GM18511 (cell line): ENCODE data around the gene RYR3.

ENCODE experiments used
- ATAC-seq: cut with Tn5 transposase; IDR thresholded peaks from one replicate; pipeline ENCODE4 v1.9.1; 2021; ENCODE audit warnings: mild to moderate bottlenecking, moderate library complexity; ENCODE audit not compliant: unreplicated experiment

Gene RYR3

GRCh38 chr15:33378866-33379480, 68.2 kb downstream of the RYR3 start:
- no peak for ATAC-seq

- ATAC-seq, result no peak
Measured at GRCh38 chr15:33380406-33380805, 69.6 kb downstream of the RYR3 start.

DNA sequence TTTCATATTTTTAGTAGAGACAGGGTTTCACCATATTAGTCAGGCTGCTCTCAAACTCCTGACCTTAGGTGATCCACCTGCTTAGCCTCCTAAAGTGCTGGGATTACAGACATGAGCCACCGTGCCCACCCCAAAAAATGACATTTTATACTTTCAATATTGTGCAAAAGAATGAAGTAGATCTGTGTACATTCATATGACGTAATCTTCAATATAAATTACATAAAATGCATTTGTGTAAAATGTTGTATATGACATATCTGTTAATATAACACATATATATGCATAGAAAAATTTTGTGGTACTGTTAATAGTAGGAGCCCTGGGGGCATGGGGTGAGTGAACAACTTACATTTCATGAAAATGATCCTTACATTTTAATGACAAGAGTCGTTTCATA, 71.7 kb downstream of the RYR3 start:
- ATAC-seq, result no peak

DNA sequence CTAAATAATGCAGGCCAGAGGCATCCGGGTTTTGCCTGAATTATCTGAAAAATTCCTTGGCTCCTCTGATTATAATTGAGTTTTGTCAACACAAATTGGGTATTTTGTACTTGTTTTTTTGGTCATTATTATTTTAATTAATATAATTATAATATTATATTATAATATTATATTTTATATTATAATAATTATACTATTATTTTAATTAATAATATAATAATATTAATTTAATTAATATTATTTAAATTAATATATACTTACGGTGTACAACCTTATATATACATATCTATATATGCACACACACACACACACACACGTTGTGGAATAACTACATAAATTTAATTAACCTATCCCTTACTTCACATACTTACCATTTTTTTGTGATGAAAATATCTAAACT, 73.5 kb downstream of the RYR3 start:
- no peak for ATAC-seq

DNA sequence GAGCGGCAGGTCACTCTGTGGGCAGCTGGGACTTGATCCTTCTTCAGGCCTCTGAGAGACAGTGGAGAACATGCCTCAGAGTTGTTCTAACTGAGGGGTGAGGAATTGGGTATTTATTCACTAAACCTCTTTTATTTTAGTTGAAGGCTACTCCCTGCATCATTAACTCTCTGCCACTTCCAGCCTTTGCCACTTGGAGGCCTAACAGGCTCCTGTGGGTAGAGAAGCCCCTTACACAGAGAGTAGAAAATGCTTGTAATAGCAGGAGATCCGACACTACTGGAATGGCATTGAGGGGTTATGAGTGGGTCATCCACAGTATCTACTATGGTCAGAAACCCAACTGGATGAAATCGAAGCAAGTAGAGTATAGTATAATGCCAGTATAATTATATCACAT, 81.7 kb downstream of the RYR3 start:
- ATAC-seq, result no peak

DNA sequence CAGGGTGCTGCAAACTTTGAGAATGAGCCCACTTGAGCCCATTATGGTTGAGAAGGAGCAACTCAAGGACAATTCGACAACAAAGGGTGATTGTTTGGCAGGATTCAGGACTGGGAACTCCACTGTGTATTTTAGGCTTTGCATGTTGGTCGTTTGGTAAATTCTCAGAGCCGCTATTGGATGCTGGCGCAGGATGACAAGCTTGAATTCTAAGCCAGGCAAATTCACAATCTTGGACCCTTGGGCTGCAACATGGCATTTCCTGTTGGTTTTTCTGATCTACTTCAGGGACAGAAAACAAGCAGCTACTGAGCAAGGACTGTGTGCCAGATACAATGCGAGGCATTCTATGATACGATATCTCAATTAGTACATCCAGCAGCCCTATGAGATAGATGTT, 82.8 kb downstream of the RYR3 start:
- no peak for ATAC-seq

GRCh38 chr15:33395321-33395720, 84.6 kb downstream of the RYR3 start:
- ATAC-seq, result no peak

GRCh38 chr15:33395846-33396245, 85.1 kb downstream of the RYR3 start:
- no peak for ATAC-seq

- no peak for ATAC-seq
Measured at GRCh38 chr15:33396475-33396874, 85.7 kb downstream of the RYR3 start.

GRCh38 chr15:33398555-33398954, 87.8 kb downstream of the RYR3 start:
- no peak for ATAC-seq

DNA sequence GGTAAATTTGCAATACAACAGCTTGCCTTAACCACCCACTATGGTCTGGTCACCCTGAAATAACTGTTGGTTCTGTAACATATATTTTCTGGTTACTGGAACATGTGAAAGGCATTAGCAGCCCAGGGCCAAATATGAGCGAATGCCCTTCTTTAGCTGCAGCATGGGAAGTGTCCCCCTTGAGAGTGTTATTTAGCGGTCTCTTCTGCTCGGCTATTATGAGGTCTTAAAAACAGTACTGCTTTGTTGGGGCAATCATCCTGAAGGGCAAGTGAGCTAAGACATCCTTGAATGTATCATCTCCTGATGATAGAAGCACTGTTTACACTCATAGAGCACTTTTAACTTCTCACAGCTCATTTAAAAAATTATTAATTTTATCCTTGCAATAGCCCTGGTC, 90.2 kb downstream of the RYR3 start:
- ATAC-seq, result no peak

- no peak for ATAC-seq
Measured at GRCh38 chr15:33402600-33402999, 91.8 kb downstream of the RYR3 start.

DNA sequence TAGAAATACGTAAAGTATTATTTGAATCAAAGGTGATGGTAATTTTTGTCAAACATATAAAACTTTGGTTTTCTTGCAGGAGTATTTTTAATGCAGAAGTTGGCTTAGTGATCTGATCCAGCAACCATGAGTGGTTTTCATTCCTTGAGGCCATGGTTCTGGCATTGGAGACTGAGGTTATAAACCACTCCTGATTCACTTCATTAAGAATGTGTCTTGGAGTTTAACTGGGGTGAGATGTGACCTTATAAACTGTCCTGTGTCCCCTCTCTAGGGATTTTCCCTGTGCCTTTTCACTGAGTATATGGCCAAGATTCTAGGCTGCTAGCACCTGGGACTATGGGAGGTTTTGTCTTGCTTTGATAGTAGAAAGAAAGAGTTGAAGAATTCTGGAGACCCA, 94.3 kb downstream of the RYR3 start:
- ATAC-seq, result no peak

DNA sequence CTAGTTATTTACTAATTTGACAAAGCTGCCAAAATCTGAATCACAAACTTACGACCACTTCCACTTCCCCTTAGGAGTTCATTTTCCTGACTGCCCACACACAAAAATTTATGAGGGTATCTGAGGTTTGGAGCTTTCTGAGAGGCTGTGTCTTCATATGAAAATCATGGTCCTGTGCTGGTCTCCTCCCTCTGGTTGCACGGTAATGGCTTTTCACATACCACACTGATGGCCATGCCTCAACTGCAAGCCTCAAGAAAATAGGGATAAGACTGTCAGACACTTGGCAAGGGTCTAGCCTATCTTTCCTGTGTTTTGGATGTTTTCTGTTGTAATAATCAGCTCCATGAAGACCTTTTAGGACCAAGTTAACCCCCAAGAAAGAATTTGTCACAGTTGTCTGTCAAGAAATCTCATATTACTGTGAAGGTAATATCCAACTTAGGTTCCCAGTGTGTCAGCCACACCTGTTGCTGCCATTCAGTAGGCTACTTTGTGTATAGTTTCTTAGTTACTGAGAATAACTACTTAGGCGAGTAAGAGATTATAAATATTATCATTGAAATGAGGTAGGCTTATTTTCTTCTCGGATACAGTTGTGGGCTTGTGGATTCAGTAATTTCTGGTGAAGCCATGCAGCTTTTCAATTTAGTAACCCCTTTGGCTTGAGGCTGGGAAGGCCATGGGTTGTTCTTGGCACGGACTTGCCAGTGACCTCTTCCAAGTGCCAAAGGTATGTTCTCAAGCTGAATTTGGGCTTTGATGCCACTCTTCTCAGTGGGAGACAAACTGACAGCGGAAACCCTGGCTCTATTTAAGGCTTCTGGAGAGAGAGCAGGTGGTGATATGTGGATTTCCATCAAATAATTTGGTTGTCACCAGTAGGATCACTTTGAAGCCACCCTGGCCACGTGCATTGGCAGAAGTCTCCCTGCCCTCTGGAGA, 101.1 kb downstream of the RYR3 start:
- ATAC-seq, result no peak

- ATAC-seq, result no peak
Measured at GRCh38 chr15:33419701-33420100, 108.9 kb downstream of the RYR3 start.

- no peak for ATAC-seq
Measured at GRCh38 chr15:33424025-33424424, 113.3 kb downstream of the RYR3 start.

DNA sequence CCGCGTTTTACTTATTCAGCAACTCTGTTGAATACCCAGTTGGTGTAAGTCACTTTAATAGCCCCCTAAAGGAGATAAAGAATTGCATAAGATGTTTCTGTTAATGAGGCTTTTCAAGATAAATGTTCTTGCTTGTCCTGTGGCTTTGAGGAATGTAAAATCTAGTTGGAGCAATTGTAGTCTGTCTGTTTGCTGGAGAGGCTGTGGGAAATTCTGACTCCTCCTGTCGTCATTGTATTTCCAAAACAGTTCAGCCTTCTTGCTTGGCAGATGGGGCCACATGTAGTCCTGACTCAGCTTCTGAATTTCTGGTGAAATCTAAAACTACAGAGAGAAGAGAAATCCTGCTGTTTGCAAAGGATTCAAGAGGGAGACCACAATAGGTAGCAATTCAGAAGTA, 114.4 kb downstream of the RYR3 start:
- ATAC-seq, result no peak

- no peak for ATAC-seq
Measured at GRCh38 chr15:33430577-33430976, 119.8 kb downstream of the RYR3 start.

- no peak for ATAC-seq
Measured at GRCh38 chr15:33433821-33434220, 123.1 kb downstream of the RYR3 start.

GRCh38 chr15:33438396-33438795, 127.6 kb downstream of the RYR3 start:
- no peak for ATAC-seq

DNA sequence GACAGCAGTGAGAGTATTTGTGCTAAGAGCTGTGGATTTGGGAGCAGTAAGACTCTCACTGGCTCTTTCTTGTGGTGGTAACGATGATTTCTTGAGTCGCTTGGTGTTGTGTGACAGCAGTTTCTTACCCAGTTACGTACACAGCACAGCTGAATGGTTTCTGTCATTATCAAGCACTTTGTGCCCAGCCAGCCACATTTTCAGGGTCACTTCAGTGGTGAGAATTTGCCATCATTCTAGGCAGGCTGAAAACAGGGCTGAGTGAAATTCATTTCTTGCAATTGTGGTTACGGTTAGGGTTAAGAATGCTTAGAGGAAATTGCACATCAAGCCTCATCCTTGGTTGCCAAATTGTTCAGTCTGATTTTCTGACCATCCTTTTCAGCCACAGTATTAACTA, 130.1 kb downstream of the RYR3 start:
- no peak for ATAC-seq

- ATAC-seq, result no peak
Measured at GRCh38 chr15:33442449-33442848, 131.7 kb downstream of the RYR3 start.
